H1 (cell line): ENCODE data around the gene PLA2G1B. TPM values are rescaled to one million over a fixed set of nuclear protein-coding genes. Genes with fewer than 3 reads are reported as not detected.

ENCODE experiments used
- CTCF ChIA-PET: fragments of 300-600 bp; sonication (Branson Sonifier 250); formaldehyde crosslinking; loops from one replicate; lab custom pipeline; 2021; ENCODE audit not compliant: partially characterized antibody; lab: Charles Lee
- POLR2A ChIA-PET: fragments of 300-600 bp; sonication (Branson Sonifier 250); formaldehyde crosslinking; loops from one replicate; lab custom pipeline; 2021; ENCODE audit warnings: inconsistent platforms; ENCODE audit not compliant: partially characterized antibody; lab: Charles Lee
- DNase-seq, 2 experiments: peaks; one replicate each; pipeline versions ENCODE4 v3.0.0 to v3.0.0-alpha.2; 2010 to 2022; ENCODE audit warnings: low spot score in 2 of 2, low read depth in 1 of 2, mixed read lengths in 1 of 2
- FAIRE-seq: peaks from 2 replicates; lab custom pipeline; 2011; peaks lifted over from hg19 to GRCh38; lab: Jason Lieb, UNC
- H2AFZ ChIP-seq: 2 replicates; pipeline ENCODE4 v1.8.1; 2012; ENCODE audit warnings: low read length, inconsistent platforms
- H2AK5ac ChIP-seq: 2 replicates; pipeline ENCODE4 v1.6.1; 2013; ENCODE audit warnings: low read depth, low read length
- H2BK120ac ChIP-seq: replicated peaks from 2 replicates; pipeline ENCODE3; 2013; ENCODE audit warnings: low read depth, low read length, inconsistent platforms
- H2BK12ac ChIP-seq: 2 replicates; pipeline ENCODE4 v1.6.1; 2013; ENCODE audit warnings: low read depth, low read length
- H2BK15ac ChIP-seq: 2 replicates; pipeline ENCODE4 v1.6.1; 2013; ENCODE audit warnings: low read length
- H2BK20ac ChIP-seq: 2 replicates; pipeline ENCODE4 v1.6.1; 2013; ENCODE audit warnings: low read length
- H2BK5ac ChIP-seq: 2 replicates; pipeline ENCODE4 v1.6.1; 2013; ENCODE audit warnings: low read depth, low read length
- H3K14ac ChIP-seq: 2 replicates; pipeline ENCODE4 v1.6.1; 2013; ENCODE audit warnings: inconsistent platforms; ENCODE audit not compliant: insufficient read length
- H3K18ac ChIP-seq: 2 replicates; pipeline ENCODE4 v1.6.1; 2013; ENCODE audit warnings: low read length; ENCODE audit errors: extremely low read depth
- H3K23ac ChIP-seq: 2 replicates; pipeline ENCODE4 v1.6.1; 2013; ENCODE audit warnings: inconsistent platforms; ENCODE audit not compliant: insufficient read length
- H3K23me2 ChIP-seq: 2 replicates; pipeline ENCODE4 v1.6.1; 2013; ENCODE audit warnings: low read depth, low read length
- H3K27ac ChIP-seq: 2 replicates; pipeline ENCODE4 v1.6.1; 2011; ENCODE audit warnings: low read depth, low read length, inconsistent platforms
- H3K27me3 ChIP-seq, 4 experiments: replicated peaks in 1 of 4; 1 replicate in 1 of 4; 2 replicates in 3 of 4; pipeline versions ENCODE4 v1.6.1 to v1.8.1; 2011 to 2013; ENCODE audit warnings: low read length in 3 of 4, mild to moderate bottlenecking in 3 of 4, inconsistent platforms in 2 of 4, mixed read lengths in 2 of 4, moderate library complexity in 1 of 4; ENCODE audit not compliant: control insufficient read depth in 3 of 4, insufficient read depth in 3 of 4; ENCODE audit errors: extremely low read depth in 1 of 4
- H3K36me3 ChIP-seq, 4 experiments: 2 replicates each; pipeline versions ENCODE4 v1.6.1 to v1.8.1; 2011 to 2013; ENCODE audit warnings: mild to moderate bottlenecking in 4 of 4, low read length in 3 of 4, moderate library complexity in 2 of 4, control low read depth in 1 of 4, inconsistent platforms in 1 of 4; ENCODE audit not compliant: insufficient read depth in 4 of 4, control insufficient read depth in 2 of 4
- H3K4ac ChIP-seq: replicated peaks from 2 replicates; pipeline ENCODE3; 2013; ENCODE audit warnings: low read length, low read depth, mixed read lengths, inconsistent platforms; ENCODE audit not compliant: insufficient read length
- H3K4me1 ChIP-seq, 4 experiments: replicated peaks in 1 of 4; 1 replicate in 1 of 4; 2 replicates in 3 of 4; pipeline versions ENCODE4 v1.6.1 to v1.8.1; 2011 to 2013; ENCODE audit warnings: low read length in 3 of 4, inconsistent platforms in 2 of 4, mixed read lengths in 1 of 4; ENCODE audit not compliant: insufficient read depth in 4 of 4, control insufficient read depth in 3 of 4
- H3K4me2 ChIP-seq, 2 experiments: 2 replicates each; pipeline versions ENCODE4 v1.6.1 to v1.8.1; 2011 to 2013; ENCODE audit warnings: low read depth in 2 of 2, low read length in 2 of 2, control low read depth in 1 of 2, inconsistent platforms in 1 of 2, mild to moderate bottlenecking in 1 of 2; ENCODE audit not compliant: insufficient read depth in 1 of 2
- H3K4me3 ChIP-seq, 4 experiments: fragments of 200-600, 300-600 bp in 1 of 4; sonication (generic), shearing (Covaris generic), sonication (Bioruptor Twin) in 1 of 4; 2 replicates each; pipeline versions ENCODE4 v1.5.1 to v1.8.1; 2011 to 2016; ENCODE audit warnings: low read length in 4 of 4, low read depth in 3 of 4, control low read depth in 2 of 4, inconsistent platforms in 2 of 4, mild to moderate bottlenecking in 2 of 4, mixed read lengths in 1 of 4, moderate library complexity in 1 of 4; ENCODE audit not compliant: insufficient read depth in 2 of 4; ENCODE audit errors: extremely low read depth in 1 of 4
- H3K56ac ChIP-seq: replicated peaks from 2 replicates; pipeline ENCODE3; 2013; ENCODE audit warnings: low read depth, mild to moderate bottlenecking, mixed read lengths, low read length, inconsistent platforms; ENCODE audit not compliant: insufficient read length
- H3K79me1 ChIP-seq: 2 replicates; pipeline ENCODE4 v1.6.1; 2013; ENCODE audit warnings: low read depth, low read length, control low read depth
- H3K79me2 ChIP-seq, 2 experiments: 2 replicates each; pipeline versions ENCODE4 v1.6.1 to v1.8.1; 2012 to 2013; ENCODE audit warnings: low read length in 2 of 2, mild to moderate bottlenecking in 2 of 2, inconsistent platforms in 1 of 2; ENCODE audit not compliant: insufficient read depth in 2 of 2, control insufficient read depth in 1 of 2
- H3K9ac ChIP-seq, 4 experiments: replicated peaks in 1 of 4; 1 replicate in 1 of 4; 2 replicates in 3 of 4; pipeline versions ENCODE4 v1.6.1 to v1.8.1; 2011 to 2013; ENCODE audit warnings: low read depth in 3 of 4, low read length in 3 of 4, control low read depth in 2 of 4, mild to moderate bottlenecking in 2 of 4, moderate library complexity in 2 of 4, inconsistent platforms in 1 of 4; ENCODE audit errors: extremely low read depth in 1 of 4
- H3K9me3 ChIP-seq, 2 experiments: 2 replicates each; pipeline versions ENCODE4 v1.6.1 to v1.8.1; 2012 to 2013; ENCODE audit warnings: mild to moderate bottlenecking in 2 of 2, moderate library complexity in 2 of 2, control low read depth in 1 of 2, inconsistent platforms in 1 of 2, low read depth in 1 of 2, low read length in 1 of 2, mixed read lengths in 1 of 2; ENCODE audit not compliant: insufficient read depth in 2 of 2
- H4K20me1 ChIP-seq, 2 experiments: replicated peaks in 1 of 2; 2 replicates each; pipeline versions ENCODE3 to v1.8.1; 2011 to 2013; ENCODE audit warnings: inconsistent platforms in 2 of 2, low read length in 2 of 2, mild to moderate bottlenecking in 1 of 2; ENCODE audit not compliant: insufficient read depth in 2 of 2, control insufficient read depth in 1 of 2
- H4K5ac ChIP-seq: 2 replicates; pipeline ENCODE4 v1.6.1; 2013; ENCODE audit warnings: low read length, low read depth, mixed read lengths, inconsistent platforms; ENCODE audit not compliant: insufficient read length
- H4K8ac ChIP-seq: 2 replicates; pipeline ENCODE4 v1.8.0; 2013; ENCODE audit warnings: mild to moderate bottlenecking, moderate library complexity, low read length, inconsistent platforms; ENCODE audit not compliant: insufficient read depth; ENCODE audit errors: extremely low read depth
- H4K91ac ChIP-seq: replicated peaks from 2 replicates; pipeline ENCODE3; 2013; ENCODE audit warnings: low read length, mixed read lengths, inconsistent platforms; ENCODE audit not compliant: insufficient read length
- BCL11A ChIP-seq, 2 experiments: IDR thresholded peaks; one replicate each; pipeline ENCODE4 v1.6.1; 2011; ENCODE audit warnings: low read depth in 2 of 2, low read length in 2 of 2, mild to moderate bottlenecking in 2 of 2
- KDM4A ChIP-seq: IDR thresholded peaks from one replicate; pipeline ENCODE4 v1.7.1; 2012; ENCODE audit warnings: low read depth, mild to moderate bottlenecking, moderate library complexity, low read length, inconsistent platforms; ENCODE audit not compliant: severe bottlenecking
- MAX ChIP-seq: IDR thresholded peaks from 2 replicates; pipeline ENCODE4 v1.6.1; 2012; ENCODE audit warnings: inconsistent platforms
- SIRT6 ChIP-seq: IDR thresholded peaks from one replicate; pipeline ENCODE4 v1.7.1; 2012; ENCODE audit warnings: low read length, inconsistent platforms
- WGBS, 2 experiments: shearing (Covaris generic) in 1 of 2; methylation state at CpG; one replicate each; pipeline versions ENCODE4 v1.1.6 to v1.1.7; 2013 to 2015; ENCODE audit warnings: low lambda C conversion rate in 2 of 2, mixed read lengths in 2 of 2, inconsistent platforms in 1 of 2, low coverage in 1 of 2, missing lambda C conversion rate in 1 of 2; ENCODE audit not compliant: insufficient replicate concordance in 2 of 2, insufficient coverage in 1 of 2, insufficient read length in 1 of 2; ENCODE audit errors: extremely low coverage in 1 of 2, missing lambda C conversion rate in 1 of 2; 5-methylcytosine and 5-hydroxymethylcytosine counted together
- polyA plus RNA-seq, 7 experiments: library from polyadenylated mRNA; depleted of rRNA in 3 of 7; stranded (reverse) in 5 of 7; unstranded in 2 of 7; fragments of >200 nt in 5 of 7; fragments of 200-250 nt in 2 of 7; gene quantifications; 1 replicate in 5 of 7; 2 replicates in 1 of 7; 4 replicates in 1 of 7; pipeline versions ENCODE4 v1.2.1 to v1.2.3, GENCODE V29; 2011 to 2013; ENCODE audit warnings: missing spikeins in 2 of 7, mixed read lengths in 2 of 7
- total RNA-seq: library from RNA; stranded (reverse); fragmentation: NEBNext Ultra II Directional; extraction: Animal tissue kit (Norgen Biotek cat#: 25700); gene quantifications from 2 replicates; pipeline ENCODE4 v1.2.1, GENCODE V29; 2021

PLA2G1B gene
- total and polyA plus RNA-seq, 2 of the 8 experiments (the other 6 are each of a cell fraction or from before 2014, with no cell fraction given): not detected

- no peaks in the 10 kb centered on the region for H3K79me1 ChIP-seq
- no peak overlapping the region for H4K91ac ChIP-seq
- H3K4me1 ChIP-seq: peaks cover 4 to 7% (median 4%) of the 10 kb centered on the region in 4 experiments; a peak in 5 of 7 replicates
- no peaks in the 10 kb centered on the region for H4K20me1 ChIP-seq
- H3K9ac ChIP-seq: peak overlapping the region in 2 of 4 experiments; percentile 16 to 20; a peak in 3 of 7 replicates
- no peaks in the 10 kb centered on the region for H3K27me3 ChIP-seq
- peaks cover 7% of the 10 kb centered on the region; the same call in 1 of the 2 replicates for H3K23me2 ChIP-seq
- H3K14ac ChIP-seq: no peak overlapping the region
- DNase-seq: peak in 1 of 2 experiments; percentile 64
- H3K4me2 ChIP-seq: peak overlapping the region; percentile 57 to 100
- H3K18ac ChIP-seq: no peak overlapping the region
- peak overlapping the region; percentile 77; the same call in 1 of the 2 replicates for H2BK5ac ChIP-seq
- no peak overlapping the region for H3K23ac ChIP-seq
- CTCF ChIA-PET: interaction anchor here (0.6 to 11.9 kb wide), 15 partner anchors 7 to 374 kb away, joined by 3 to 148 read pairs (median 5); partner anchors contain the start of genes PXN and SIRT4
- no peak overlapping the region for H4K5ac ChIP-seq
- H3K36me3 ChIP-seq: no peaks in the 10 kb centered on the region
- H2BK12ac ChIP-seq: peak overlapping the region; percentile 96
- H3K9me3 ChIP-seq: no peaks in the 10 kb centered on the region
- peak overlapping the region; percentile 8 to 91 (median 50); a peak in 6 of 8 replicates for H3K4me3 ChIP-seq
- H3K27ac ChIP-seq: peak overlapping the region; percentile 40
- 55% methylated on average over 22 of the region's 22 CpGs; no CpG with 5 or more reads in 1 of the 2 experiments for WGBS, 2 experiments
- H3K56ac ChIP-seq: no peak overlapping the region
- peak overlapping the region; percentile 44; the same call in 1 of the 2 replicates for H2BK20ac ChIP-seq
- no peaks in the 10 kb centered on the region for H3K79me2 ChIP-seq
- peak overlapping the region; percentile 89; the same call in 1 of the 2 replicates for H2AFZ ChIP-seq
- peak overlapping the region; percentile 83; the same call in 1 of the 2 replicates for H4K8ac ChIP-seq
- no peak overlapping the region for H2AK5ac ChIP-seq
- H3K4ac ChIP-seq: no peak overlapping the region
- POLR2A ChIA-PET: interaction anchor here (0.6 to 67.0 kb wide), 55 partner anchors 9 to 414 kb away, joined by 3 to 4270 read pairs (median 6); partner anchors contain the start of genes BICDL1, CIT, COX6A1 and DYNLL1
- no peak overlapping the region for H2BK120ac ChIP-seq
- FAIRE-seq: no peak
- H2BK15ac ChIP-seq: 0 out of 2 replicates have a peak overlapping the region, but pooled peaks have one; percentile 53
- TF ChIP-seq BCL11A (IDR thresholded peaks at IDR 0.05; ENCODE audit: low read depth in 2 of 2, low read length in 2 of 2) (no peak), SIRT6 (no peak), KDM4A (no peak), MAX (no peak)
Observed at GRCh38 chr12:120290609-120291305, 36.8 kb downstream of the PLA2G1B start.
